Subcutaneous adipose tissue (tissue), 4 donors: ENCODE data around the gene UPK3A. TPM values are rescaled to one million over a fixed set of nuclear protein-coding genes. Genes with fewer than 3 reads are reported as not detected.

Source experiments
- total RNA-seq, 4 donors: library from RNA; depleted of rRNA; stranded (reverse); fragments of >200 nt; gene quantifications; one replicate each; pipeline ENCODE4 v1.1.0, GENCODE V29; 2016
- TF ChIP-seq, protein P1 (sequence below): fragments of 450-650 bp; IDR thresholded peaks from one replicate; pipeline ENCODE4 v1.5.1; 2016; ENCODE audit warnings: low read depth, mild to moderate bottlenecking, control low read depth, antibody characterized with exemption, moderate library complexity

The UPK3A gene
- total RNA-seq, 4 donors from 2014 or later: not detected

DNA sequence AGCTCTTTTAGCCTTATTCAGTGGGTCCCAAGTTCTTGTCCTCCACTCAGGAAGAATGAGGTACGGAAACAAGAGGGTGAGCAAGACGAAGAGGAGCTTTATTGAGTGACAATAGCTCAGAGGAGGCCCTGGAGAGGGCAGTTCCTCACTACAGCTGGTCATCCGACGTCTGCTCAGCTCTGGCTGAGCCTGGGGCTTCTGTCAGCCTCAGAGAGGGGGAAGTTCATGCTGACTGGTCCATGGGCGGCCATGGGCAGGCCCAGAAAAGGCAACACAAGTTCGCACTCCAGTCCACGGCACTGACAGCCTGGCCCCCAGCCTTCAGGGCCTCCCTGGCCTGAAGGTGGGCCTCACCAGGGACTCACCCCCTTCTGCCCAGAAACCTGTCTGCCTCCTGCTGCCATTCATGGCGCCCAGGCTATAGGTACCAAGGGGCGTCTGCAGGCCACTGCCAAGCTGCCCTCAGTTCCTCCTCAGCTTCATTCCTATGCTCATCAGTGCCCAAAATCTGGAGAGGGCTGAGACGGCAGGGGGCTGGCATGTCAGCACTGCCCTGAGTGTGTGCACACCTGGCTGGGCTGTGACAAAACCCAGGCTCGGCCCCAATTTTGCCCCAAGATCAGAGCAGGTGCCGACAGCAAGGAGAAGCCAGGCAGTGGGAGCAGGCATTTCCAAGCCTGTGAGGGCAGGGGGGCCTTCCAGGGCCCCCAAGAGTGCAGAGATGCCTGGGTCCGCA is 22.4 kb upstream of the UPK3A start:
- TF ChIP-seq, protein P1, sequence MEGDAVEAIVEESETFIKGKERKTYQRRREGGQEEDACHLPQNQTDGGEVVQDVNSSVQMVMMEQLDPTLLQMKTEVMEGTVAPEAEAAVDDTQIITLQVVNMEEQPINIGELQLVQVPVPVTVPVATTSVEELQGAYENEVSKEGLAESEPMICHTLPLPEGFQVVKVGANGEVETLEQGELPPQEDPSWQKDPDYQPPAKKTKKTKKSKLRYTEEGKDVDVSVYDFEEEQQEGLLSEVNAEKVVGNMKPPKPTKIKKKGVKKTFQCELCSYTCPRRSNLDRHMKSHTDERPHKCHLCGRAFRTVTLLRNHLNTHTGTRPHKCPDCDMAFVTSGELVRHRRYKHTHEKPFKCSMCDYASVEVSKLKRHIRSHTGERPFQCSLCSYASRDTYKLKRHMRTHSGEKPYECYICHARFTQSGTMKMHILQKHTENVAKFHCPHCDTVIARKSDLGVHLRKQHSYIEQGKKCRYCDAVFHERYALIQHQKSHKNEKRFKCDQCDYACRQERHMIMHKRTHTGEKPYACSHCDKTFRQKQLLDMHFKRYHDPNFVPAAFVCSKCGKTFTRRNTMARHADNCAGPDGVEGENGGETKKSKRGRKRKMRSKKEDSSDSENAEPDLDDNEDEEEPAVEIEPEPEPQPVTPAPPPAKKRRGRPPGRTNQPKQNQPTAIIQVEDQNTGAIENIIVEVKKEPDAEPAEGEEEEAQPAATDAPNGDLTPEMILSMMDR: no peak

DNA sequence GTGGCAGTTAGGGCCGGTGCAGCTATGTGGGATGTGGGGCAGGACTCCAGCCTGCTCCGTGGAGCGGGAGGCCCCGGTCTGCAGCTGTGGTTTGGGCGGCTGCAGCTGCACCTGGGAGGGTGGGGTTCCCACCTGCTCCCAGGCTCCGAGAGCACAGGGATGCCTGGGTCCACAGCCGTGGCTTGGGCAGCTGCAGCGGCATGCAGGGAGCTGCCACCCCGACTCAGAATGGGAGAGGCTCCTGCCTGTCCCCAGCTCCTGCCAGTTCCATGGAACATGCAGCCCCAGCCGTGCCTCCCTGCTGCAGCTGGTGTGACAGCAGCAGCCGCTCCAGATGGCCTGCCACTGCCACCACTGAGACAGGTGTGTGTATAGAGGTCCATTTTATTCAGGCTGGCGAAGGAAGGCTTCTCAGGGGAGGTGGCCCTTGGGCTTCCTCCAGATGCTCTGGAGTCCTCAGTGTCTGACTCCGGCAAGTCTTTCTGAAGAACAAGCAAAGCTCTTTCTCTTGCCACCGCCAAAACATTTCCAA is 21.8 kb upstream of the UPK3A start:
- TF ChIP-seq, protein P1: no peak

DNA sequence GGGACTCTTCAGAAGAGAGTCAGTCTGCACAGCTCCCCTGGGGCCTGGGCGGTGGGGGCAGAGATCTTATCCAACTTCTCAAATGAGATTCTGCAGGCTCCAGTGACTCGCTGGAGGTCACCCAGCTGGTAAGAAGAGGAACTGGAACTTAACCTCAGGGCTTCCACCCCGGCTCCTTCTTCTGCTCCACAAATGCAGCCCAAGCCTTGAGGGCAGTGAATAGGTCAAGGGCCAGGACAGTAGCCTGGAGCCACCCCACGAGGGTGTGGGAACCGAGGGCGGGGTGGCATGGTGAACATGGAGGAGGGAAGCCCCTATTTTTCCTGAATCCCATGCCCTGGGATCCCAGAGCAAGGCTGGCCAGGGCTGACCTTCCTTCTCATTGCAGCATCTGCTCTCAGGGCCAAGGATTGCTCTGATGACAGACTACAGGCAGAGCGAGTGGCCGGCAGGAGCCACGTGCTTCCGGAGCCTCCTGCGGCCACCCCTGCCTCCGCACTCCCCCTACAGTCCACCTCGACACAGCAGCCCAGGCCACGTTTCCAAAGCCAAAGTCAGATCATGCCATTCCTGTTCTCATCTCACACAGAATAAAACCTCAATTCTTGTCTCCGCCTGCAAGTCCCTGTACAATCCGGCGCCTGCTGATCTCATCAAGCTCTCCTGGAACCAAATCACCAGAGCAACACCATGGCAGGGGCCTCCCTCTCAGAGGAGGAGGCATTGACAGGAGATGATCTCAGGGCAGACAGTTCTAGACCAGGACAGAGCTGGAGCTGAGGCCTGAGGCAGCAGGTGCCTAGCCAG is 21.1 kb upstream of the UPK3A start:
- TF ChIP-seq, protein P1: no peak

DNA sequence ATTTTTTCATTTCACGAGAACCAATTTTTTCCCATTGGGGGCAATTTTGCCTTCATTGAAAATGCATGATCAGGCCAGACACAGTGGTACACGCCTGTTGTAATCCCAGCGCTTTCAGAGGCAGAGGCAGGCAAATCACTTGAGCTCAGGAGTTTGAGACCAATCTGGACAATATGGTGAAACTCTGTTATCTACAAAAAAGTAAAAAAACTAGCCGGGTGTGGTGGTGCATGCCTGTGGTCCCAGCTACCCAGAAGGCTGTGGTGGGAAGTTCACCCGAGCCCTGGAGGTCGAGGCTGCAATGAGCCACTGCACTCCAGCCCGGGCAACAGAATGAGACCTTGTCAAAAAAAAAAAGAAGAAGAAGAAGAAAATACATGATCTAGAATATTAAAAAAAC is 19.2 kb upstream of the UPK3A start:
- TF ChIP-seq, protein P1: no peak

DNA sequence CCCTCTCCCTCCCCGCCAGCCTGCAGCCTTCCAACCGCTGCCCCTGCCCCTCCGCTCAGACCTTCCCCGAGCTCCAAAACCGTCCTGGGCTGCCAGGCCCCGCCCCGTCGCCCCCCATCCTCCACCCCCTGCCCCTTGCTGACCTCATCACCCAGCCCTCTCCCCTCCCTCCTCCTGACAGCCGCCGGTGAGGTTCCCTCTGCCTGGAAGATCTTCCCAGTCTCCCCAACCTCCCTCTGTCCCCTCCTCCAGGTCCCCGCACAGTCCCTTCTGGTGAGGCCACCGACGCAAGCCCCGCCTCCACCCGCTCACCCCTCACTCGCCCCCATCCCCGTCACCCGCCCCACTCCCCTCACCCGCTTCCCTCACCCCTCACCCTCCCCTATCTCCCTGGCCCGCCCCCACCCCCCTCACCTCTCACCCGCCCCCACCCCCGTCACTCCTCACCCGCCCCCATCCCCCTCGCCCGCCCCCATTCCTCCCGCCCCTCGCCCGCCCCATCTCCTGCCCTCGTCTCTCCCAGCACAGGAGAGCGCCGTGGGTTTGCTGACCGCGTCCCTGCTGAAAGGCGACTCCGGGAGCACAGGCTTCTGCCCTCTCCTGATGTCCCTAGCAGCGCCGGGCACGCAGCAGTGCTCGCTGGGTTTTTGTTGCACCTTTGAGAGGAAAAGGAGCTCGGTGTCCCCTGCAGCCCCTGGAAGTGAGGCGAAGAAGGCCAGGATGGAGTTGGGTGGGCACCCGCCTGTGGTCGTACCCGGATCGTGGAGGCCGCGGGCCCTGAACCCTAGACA is 16.4 kb upstream of the UPK3A start:
- TF ChIP-seq, protein P1: no peak

DNA sequence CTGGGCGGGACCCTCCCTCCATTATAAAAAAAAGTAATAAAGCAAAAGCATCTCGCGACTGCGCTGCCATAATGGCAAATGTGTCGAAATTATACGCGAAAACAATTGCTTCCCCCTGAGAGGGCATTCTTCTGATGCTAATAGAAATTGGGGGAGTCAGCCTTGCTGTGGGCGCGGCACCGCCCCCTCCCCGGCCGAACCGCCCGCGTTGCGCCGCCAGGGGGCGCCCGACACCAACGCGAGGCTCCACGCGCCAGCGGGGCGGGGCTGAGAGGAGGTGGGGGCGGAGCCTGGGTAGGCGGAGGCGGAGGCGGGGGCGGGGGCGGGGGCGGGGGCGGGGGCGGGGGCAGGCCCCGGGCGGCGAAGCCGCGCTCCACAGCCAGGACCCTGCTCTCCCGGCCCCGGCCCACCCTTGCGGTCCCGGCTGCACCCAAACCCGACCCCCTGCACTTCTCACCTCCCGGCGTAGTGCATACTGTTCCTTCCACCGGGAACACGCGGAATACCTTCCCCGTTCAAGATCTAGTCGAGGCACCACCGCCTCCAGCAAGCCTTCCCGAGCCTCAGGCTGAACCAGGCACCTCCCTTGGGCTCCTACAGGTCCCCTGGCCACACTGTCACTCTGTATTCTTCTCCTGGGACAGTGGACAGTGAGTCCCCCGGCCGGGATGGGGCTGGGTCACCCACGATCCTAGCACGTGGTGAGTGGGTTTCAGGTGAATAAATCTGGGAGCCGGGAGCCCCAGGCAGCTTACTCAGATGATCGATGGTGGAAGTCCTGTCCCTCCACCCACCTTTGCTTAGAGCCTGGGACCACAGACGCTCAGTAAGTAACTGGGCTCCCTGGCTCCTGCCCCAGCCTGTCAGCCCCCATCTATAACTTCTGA is 15.5 kb upstream of the UPK3A start:
- TF ChIP-seq, protein P1: no peak
